SK-N-SH treated with all-trans-retinoic acid at 6 μM for 48 hours (cell line): ENCODE results near the gene SEMA3D.

ENCODE experiments used
- ATAC-seq: fragments of 200-7000 bp; cut with Tn5 transposase; 3 replicates; pipeline ENCODE4 v1.9.1; 2020; ENCODE audit warnings: mild to moderate bottlenecking, moderate library complexity
- ARNTL ChIP-seq: fragments of 450-650 bp; formaldehyde crosslinking; IDR thresholded peaks from 2 replicates; pipeline ENCODE4 v1.5.0; 2020; ENCODE audit warnings: low read depth, mild to moderate bottlenecking, moderate library complexity, borderline replicate concordance
- BACH2 ChIP-seq: fragments of 250-450 bp; sonication (Bioruptor Pico); IDR thresholded peaks from 2 replicates; pipeline ENCODE4 v1.9.0; 2021; ENCODE audit warnings: mild to moderate bottlenecking, borderline replicate concordance
- CREB5 ChIP-seq: fragments of 250-450 bp; sonication (Bioruptor Pico); IDR thresholded peaks from 2 replicates; pipeline ENCODE4 v1.5.1; 2020; ENCODE audit warnings: low read depth, mild to moderate bottlenecking, moderate library complexity
- CSDC2 ChIP-seq: fragments of 250-450 bp; sonication (Bioruptor Pico); IDR thresholded peaks from 2 replicates; pipeline ENCODE4 v1.5.0; 2020; ENCODE audit warnings: mild to moderate bottlenecking, moderate library complexity
- CSRNP3 ChIP-seq: fragments of 250-450 bp; sonication (Bioruptor Pico); IDR thresholded peaks from 2 replicates; pipeline ENCODE4 v1.5.1; 2021; ENCODE audit warnings: mild to moderate bottlenecking, moderate library complexity
- ESRRG ChIP-seq: fragments of 250-450 bp; sonication (Bioruptor Pico); IDR thresholded peaks from 2 replicates; pipeline ENCODE4 v1.6.1; 2021; ENCODE audit warnings: mild to moderate bottlenecking
- ISL1 ChIP-seq: fragments of 250-450 bp; sonication (Bioruptor Pico); IDR thresholded peaks from 2 replicates; pipeline ENCODE4 v2.1.2; 2022; ENCODE audit warnings: mild to moderate bottlenecking, moderate library complexity
- OSR1 ChIP-seq: fragments of 250-450 bp; sonication (Bioruptor Pico); IDR thresholded peaks from 2 replicates; pipeline ENCODE4 v1.8.0; 2022; ENCODE audit warnings: moderate library complexity, mild to moderate bottlenecking, inconsistent platforms
- PATZ1 ChIP-seq: fragments of 250-450 bp; sonication (Bioruptor Pico); IDR thresholded peaks from 2 replicates; pipeline ENCODE4 v1.8.0; 2020; ENCODE audit warnings: mild to moderate bottlenecking, moderate library complexity, borderline replicate concordance
- RARB ChIP-seq: fragments of 250-450 bp; sonication (Bioruptor Pico); IDR thresholded peaks from 2 replicates; pipeline ENCODE4 v1.8.0; 2021; ENCODE audit warnings: mild to moderate bottlenecking, moderate library complexity
- SNAI2 ChIP-seq: fragments of 250-450 bp; sonication (Bioruptor Pico); IDR thresholded peaks from 2 replicates; pipeline ENCODE4 v1.5.0; 2020; ENCODE audit warnings: mild to moderate bottlenecking, moderate library complexity
- TCF4 ChIP-seq: fragments of 250-450 bp; sonication (Bioruptor Pico); IDR thresholded peaks from 2 replicates; pipeline ENCODE4 v1.8.0; 2021; ENCODE audit warnings: mild to moderate bottlenecking, moderate library complexity, borderline replicate concordance
- TOX ChIP-seq: fragments of 250-450 bp; sonication (Bioruptor Pico); IDR thresholded peaks from 2 replicates; pipeline ENCODE4 v1.8.0; 2021; ENCODE audit warnings: mild to moderate bottlenecking, moderate library complexity, borderline replicate concordance
- ZFP30 ChIP-seq: fragments of 450-650 bp; formaldehyde crosslinking; IDR thresholded peaks from 2 replicates; pipeline ENCODE4 v1.5.0; 2022; ENCODE audit warnings: mild to moderate bottlenecking, moderate library complexity
- ZNF565 ChIP-seq: fragments of 450-650 bp; formaldehyde crosslinking; conservative IDR thresholded peaks from 2 replicates; pipeline ENCODE4 v1.5.0; 2020; ENCODE audit warnings: low read depth, mild to moderate bottlenecking, moderate library complexity
- ZNF8 ChIP-seq: fragments of 450-650 bp; formaldehyde crosslinking; IDR thresholded peaks from 2 replicates; pipeline ENCODE4 v1.5.0; 2020; ENCODE audit warnings: mild to moderate bottlenecking, moderate library complexity
- TF ChIP-seq, protein P1 (sequence below): fragments of 250-450 bp; sonication (Bioruptor Pico); IDR thresholded peaks from 2 replicates; pipeline ENCODE4 v1.5.0; 2020; ENCODE audit warnings: mild to moderate bottlenecking, moderate library complexity
- TF ChIP-seq, protein P2 (sequence below): fragments of 250-450 bp; sonication (Bioruptor Pico); IDR thresholded peaks from 2 replicates; pipeline ENCODE4 v1.8.0; 2021; ENCODE audit warnings: low read depth, mild to moderate bottlenecking, moderate library complexity, borderline replicate concordance

SEMA3D gene

DNA sequence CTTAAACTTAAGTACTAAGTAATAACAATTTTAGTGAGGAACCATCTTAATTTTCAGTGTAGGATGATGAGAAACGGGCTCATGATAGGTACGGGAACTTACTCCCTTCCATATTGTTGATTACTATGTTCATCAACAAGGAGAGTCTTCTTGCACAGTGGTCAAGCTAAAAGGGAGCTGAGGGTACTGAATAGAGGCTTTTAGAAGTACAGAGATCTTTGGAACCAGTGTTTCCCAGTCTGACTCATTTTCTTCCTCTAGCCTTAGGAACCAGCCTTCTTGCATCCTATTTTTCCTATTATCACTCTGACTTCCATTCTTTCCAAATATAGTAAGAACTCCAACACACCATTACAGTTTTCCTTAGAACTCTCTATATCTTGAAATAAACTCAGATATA, 17.6 kb upstream of the SEMA3D start:
- ATAC-seq, result no peak
- TF ChIP-seq TOX (CRISPR knock-in tag), result no peak
- TF ChIP-seq, all 23 proteins: peak for 0

GRCh38 chr7:85204061-85204460, 17.2 kb upstream of the SEMA3D start:
- ATAC-seq, result no peak
- TF ChIP-seq, protein P1, sequence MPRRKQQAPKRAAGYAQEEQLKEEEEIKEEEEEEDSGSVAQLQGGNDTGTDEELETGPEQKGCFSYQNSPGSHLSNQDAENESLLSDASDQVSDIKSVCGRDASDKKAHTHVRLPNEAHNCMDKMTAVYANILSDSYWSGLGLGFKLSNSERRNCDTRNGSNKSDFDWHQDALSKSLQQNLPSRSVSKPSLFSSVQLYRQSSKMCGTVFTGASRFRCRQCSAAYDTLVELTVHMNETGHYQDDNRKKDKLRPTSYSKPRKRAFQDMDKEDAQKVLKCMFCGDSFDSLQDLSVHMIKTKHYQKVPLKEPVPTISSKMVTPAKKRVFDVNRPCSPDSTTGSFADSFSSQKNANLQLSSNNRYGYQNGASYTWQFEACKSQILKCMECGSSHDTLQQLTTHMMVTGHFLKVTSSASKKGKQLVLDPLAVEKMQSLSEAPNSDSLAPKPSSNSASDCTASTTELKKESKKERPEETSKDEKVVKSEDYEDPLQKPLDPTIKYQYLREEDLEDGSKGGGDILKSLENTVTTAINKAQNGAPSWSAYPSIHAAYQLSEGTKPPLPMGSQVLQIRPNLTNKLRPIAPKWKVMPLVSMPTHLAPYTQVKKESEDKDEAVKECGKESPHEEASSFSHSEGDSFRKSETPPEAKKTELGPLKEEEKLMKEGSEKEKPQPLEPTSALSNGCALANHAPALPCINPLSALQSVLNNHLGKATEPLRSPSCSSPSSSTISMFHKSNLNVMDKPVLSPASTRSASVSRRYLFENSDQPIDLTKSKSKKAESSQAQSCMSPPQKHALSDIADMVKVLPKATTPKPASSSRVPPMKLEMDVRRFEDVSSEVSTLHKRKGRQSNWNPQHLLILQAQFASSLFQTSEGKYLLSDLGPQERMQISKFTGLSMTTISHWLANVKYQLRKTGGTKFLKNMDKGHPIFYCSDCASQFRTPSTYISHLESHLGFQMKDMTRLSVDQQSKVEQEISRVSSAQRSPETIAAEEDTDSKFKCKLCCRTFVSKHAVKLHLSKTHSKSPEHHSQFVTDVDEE (CRISPR knock-in tag), result no peak
- TF ChIP-seq ESRRG (CRISPR knock-in tag) (no peak), RARB (CRISPR knock-in tag) (no peak)

GRCh38 chr7:85201209-85201608, 14.4 kb upstream of the SEMA3D start:
- no peak for TF ChIP-seq RARB (CRISPR knock-in tag)
- TF ChIP-seq CREB5, result no peak
- no peak for TF ChIP-seq OSR1
- TF ChIP-seq ESRRG (CRISPR knock-in tag), result no peak
- TF ChIP-seq ZNF8 (CRISPR knock-in tag), result no peak
- TF ChIP-seq SNAI2, result no peak
- TF ChIP-seq CSRNP3, result no peak
- TF ChIP-seq BACH2 (CRISPR knock-in tag), result no peak
- no peak for TF ChIP-seq TOX (CRISPR knock-in tag)
- TF ChIP-seq, protein P1 (CRISPR knock-in tag), result no peak
- no peak for ATAC-seq

DNA sequence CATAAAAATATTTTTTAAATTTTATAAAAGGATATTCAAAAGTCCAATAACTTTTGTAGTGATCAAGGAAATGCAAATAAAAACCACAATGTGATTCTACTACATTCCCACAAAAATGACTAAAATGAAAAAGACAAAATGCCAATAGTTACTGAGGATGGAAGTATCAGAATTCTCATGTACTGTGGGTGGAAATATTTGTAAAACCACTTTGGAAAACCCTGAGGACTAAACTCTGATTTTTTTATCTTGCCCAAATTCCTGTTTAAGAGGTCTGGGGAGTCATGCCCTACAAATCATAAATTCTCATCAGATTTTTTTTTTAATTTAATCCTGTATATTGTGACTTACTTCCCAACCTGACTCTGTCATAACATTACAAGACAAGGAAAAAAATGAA, 9.8 kb upstream of the SEMA3D start:
- ATAC-seq, result no peak
- TF ChIP-seq ARNTL (CRISPR knock-in tag) (no peak), ZNF565 (CRISPR knock-in tag) (no peak), TCF4 (CRISPR knock-in tag) (no peak), BACH2 (CRISPR knock-in tag) (no peak), CSDC2 (CRISPR knock-in tag) (no peak), SNAI2 (no peak), CREB5 (no peak), ISL1 (CRISPR knock-in tag) (no peak), ZNF8 (CRISPR knock-in tag) (no peak), TOX (CRISPR knock-in tag) (no peak), ZFP30 (CRISPR knock-in tag) (no peak), PATZ1 (CRISPR knock-in tag) (no peak)
- TF ChIP-seq, protein P2, sequence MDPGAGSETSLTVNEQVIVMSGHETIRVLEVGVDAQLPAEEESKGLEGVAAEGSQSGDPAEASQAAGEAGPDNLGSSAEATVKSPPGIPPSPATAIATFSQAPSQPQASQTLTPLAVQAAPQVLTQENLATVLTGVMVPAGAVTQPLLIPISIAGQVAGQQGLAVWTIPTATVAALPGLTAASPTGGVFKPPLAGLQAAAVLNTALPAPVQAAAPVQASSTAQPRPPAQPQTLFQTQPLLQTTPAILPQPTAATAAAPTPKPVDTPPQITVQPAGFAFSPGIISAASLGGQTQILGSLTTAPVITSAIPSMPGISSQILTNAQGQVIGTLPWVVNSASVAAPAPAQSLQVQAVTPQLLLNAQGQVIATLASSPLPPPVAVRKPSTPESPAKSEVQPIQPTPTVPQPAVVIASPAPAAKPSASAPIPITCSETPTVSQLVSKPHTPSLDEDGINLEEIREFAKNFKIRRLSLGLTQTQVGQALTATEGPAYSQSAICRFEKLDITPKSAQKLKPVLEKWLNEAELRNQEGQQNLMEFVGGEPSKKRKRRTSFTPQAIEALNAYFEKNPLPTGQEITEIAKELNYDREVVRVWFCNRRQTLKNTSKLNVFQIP, result no peak
- TF ChIP-seq, protein P1 (CRISPR knock-in tag), result no peak
